ENCODE measurements around the gene SLC49A4.

DNA sequence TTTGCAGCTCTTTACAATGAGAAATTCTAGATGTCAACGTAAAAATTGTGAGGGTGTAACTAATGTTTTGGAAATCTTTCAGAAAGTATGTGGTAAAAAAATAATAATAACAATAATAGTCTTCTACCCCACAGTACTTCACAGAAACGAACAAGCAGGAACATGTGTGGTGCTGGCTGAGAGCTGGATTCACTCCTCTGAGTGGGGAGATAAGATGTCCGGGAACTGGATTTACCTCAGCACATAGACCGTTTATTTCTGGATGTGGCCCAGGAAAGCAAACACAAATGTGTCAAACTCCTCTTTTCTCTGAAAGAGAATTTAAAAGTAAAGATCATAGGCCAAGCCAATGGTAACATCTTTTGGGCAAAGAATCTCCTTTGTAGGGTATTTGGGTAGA, 103.4 kb downstream of the SLC49A4 start:
- TF ChIP-seq, protein P1, sequence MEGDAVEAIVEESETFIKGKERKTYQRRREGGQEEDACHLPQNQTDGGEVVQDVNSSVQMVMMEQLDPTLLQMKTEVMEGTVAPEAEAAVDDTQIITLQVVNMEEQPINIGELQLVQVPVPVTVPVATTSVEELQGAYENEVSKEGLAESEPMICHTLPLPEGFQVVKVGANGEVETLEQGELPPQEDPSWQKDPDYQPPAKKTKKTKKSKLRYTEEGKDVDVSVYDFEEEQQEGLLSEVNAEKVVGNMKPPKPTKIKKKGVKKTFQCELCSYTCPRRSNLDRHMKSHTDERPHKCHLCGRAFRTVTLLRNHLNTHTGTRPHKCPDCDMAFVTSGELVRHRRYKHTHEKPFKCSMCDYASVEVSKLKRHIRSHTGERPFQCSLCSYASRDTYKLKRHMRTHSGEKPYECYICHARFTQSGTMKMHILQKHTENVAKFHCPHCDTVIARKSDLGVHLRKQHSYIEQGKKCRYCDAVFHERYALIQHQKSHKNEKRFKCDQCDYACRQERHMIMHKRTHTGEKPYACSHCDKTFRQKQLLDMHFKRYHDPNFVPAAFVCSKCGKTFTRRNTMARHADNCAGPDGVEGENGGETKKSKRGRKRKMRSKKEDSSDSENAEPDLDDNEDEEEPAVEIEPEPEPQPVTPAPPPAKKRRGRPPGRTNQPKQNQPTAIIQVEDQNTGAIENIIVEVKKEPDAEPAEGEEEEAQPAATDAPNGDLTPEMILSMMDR (IDR thresholded peaks at IDR 0.05; ENCODE audit: control extremely low read depth in 1 of 3, insufficient read depth in 1 of 3, low read depth in 1 of 3, low read length in 3 of 3), result no peak
- TF ChIP-seq POLR2AphosphoS5 (IDR thresholded peaks at IDR 0.05; ENCODE audit: low read depth, low read length), result no peak

Measured in H1 (cell line).